GM18868 (cell line): Measurements from ENCODE around the gene BTN1A1.
"Not testable (repeated sequence)": the region's sequence is repeated elsewhere in the genome, so short reads cannot be mapped to it uniquely, and the experiment has no call there.

Experiments
- ATAC-seq: cut with Tn5 transposase; IDR thresholded peaks from one replicate; pipeline ENCODE4 v1.9.1; 2021; ENCODE audit warnings: mild to moderate bottlenecking, moderate library complexity; ENCODE audit not compliant: unreplicated experiment

The BTN1A1 gene

DNA sequence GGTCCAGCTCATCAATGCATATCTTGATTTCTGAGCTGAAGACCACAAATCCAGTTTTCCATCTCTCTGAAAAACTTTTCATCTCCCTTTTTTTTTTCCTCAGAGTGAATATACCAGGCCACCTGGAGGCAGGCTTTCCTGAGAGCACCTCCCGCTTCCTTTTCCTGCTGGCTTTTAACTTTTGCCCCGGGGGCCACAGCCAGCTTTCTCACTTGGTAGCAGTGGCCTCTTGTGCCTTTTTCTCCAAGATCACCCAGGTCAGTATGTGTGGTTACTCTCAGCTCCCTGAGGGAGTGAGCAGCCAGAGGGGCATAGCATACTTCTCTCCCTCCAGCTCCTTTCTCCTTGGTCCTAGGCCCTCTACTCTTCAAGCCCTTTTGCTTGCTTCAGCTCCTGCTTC, at the start of gene BTN1A1:
BTN1A1 (plus strand) TSS at position 202 of the 400 bp plus-strand sequence. CDS start 984 bp downstream, outside the sequence.
- ATAC-seq = no peak

- ATAC-seq = no peak
Observed at GRCh38 chr6:26452631-26453235, 47.4 kb upstream of the BTN1A1 start.

GRCh38 chr6:26454631-26455030, 45.5 kb upstream of the BTN1A1 start:
- ATAC-seq = no peak

DNA sequence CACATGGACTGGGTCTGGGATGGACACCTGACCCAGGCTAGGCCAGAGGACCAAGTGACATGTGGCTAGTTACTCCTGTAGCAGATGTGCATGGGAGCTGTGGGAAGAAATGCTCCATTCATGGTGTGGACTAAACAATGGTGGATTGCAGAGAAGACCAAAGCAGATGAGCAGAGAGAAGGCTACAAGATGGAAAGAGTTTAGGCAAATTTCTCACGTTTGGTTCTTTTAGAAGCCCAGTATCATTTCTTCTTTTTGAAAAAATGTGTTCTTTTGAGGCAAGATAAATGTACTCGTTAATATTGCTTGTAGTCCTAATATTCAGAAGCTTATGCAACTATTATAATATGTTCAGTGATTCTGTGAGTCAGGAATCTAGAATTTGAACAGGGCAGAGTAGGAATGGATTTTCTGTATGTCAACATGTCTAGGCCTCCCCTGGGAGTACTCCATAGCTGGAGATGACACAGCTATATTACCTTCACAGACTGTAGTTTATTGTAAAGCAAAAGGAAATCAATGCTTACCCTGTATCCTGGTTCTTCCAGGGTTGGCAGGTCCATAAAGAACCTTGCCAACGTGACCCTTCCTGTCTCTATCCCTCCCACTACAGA, 44.6 kb upstream of the BTN1A1 start:
- ATAC-seq = no peak

DNA sequence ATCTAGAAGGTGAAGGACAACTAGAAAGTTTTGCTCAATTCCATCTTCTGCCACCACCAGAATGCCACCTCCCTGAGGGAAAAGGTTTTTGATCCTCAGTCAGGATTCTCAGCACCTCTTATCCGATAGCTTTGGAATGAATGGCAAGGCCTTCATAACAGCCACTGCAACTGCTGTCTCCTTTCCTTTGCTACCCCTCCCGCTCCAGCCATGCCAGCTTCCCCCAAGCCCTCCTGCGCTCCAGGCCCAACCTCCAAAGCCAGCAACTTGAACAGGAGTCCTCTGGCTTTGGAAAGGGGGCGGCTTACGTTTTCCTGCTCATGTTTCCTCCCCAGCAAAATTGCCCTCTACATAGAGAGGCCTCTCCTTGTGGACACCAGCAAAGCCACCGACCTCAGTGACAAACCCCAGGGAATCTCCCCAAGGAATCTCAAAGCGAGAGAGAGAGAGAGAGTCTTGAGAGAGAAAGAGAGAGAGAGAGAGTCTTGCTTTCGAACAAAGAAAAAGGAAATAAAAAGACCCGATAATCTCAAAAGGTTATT, 42.8 kb upstream of the BTN1A1 start:
- peak; percentile 19 for ATAC-seq

- ATAC-seq = peak; percentile 98
Observed at GRCh38 chr6:26457806-26458688, 42.1 kb upstream of the BTN1A1 start, which contains the start of gene BTN2A1. TSS of gene BTN2A1 (plus strand) at chr6:26457955. CDS start at chr6:26458637, 682 bp downstream.

DNA sequence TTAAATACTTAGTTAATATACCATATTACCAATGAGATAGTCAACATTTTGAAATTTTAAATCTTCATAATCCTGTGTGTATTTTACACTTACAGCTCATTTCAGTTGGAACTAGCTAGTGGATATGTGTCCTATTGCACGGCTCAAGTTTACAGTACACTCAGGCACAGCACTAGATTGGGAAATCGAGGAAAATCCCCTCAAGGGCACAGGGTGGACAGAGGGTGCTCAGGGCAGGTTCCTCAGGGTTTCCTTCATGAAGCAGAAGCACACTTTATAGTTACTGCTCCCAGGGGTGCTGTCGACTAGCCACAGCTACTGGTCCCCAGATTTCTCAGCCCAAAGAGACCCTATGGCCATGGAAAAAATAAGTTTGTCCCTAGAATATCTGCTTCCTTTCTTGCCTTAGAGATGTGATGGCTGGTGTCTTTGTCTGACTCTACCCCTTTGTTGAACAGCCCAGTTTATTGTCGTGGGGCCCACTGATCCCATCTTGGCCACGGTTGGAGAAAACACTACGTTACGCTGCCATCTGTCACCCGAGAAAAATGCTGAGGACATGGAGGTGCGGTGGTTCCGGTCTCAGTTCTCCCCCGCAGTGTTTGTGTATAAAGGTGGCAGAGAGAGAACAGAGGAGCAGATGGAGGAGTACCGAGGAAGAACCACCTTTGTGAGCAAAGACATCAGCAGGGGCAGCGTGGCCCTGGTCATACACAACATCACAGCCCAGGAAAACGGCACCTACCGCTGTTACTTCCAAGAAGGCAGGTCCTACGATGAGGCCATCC, 40.9 kb upstream of the BTN1A1 start:
- ATAC-seq = no peak

DNA sequence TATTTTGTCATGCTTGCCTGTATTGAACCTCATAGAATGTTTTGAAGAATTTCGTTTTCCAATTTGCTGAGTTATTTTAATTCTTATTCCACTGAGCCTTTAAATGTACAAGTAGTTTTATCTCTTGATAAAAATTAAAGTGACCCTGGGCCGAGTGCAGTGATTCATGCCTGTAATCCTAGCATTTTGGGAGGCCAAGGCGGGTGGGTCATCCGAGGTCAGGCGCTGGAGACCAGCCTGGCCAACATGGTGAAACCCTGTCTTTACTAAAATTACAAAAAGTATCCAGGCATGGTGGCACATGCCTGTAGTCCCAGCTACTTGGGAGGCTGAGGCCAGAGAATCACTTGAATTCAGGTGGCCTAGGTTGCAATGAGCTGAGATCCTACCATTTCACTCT, 38.8 kb upstream of the BTN1A1 start:
- not testable (repeated sequence) for ATAC-seq

- ATAC-seq = no peak
Observed at GRCh38 chr6:26464014-26464413, 36.1 kb upstream of the BTN1A1 start.

DNA sequence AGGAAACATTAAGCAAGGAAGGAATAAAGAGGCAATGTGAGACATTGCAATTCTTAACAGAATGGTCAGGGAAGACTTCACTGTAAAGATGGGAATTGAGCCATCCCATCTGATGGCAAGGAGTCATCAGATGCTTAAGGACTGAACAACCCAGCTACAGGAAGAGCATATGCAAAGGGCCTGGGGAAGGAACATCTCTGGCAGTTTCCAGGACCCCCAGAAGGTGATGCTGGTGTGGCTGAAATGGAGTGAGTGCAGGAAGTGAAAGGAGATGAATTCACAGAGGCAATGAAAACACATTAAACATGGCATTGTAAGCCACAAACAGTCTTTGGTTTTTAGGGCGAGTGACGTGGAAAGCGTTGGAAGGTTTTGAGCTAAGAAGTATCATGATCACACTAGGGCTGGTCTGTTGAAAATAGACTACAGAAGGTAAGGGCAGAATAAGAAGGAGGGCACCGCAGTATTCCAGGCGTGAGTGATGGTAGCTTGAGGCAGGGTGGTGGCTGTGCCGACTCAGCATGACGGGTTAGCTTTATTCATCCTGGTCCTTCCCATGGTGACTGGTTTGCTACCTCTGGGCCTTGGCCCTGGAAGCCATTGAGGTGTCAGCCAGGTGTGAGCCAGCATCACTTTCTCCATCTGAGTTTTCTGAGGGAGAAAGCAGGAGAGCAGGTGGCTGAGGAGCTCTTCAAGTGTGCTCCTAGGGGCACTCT, 35.5 kb upstream of the BTN1A1 start:
- no peak for ATAC-seq

DNA sequence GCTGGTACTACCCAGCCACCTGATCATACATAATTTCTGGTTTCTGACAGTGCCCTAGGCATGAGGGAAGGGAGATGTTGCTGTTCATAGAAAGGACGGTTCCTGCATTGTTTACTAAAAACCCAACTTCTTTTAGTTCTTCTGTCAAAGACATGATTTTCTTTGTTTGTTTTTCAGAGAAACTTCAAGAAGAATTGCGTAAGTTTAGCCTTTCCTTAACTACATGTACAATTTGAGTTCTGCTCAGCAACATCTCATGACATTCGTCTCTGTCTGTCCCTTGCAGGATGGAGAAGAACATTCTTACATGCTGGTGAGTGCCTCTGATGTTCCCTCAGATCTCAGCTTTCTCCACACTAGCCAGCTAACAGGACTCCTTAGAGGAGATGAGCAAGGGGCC, 34.3 kb upstream of the BTN1A1 start:
- no peak for ATAC-seq

DNA sequence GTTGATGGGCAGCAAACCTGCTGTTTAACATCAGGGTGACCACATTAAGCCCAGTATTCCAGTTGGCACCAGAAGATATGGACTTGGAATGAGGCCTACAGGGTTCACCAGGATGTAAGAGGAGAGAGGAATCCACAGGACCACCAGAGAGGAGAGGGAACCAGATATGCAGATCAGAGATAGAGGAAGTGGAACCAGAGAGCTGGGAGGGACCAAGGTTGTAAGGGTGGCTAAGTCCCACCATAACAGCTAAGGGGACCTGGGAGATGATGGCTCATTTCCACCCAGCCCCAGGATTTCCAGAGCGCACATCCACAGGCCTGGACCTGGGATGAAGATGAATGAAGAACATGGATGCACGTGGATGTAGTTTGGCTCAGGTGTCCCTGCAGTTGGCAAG, 31.3 kb upstream of the BTN1A1 start:
- ATAC-seq = no peak

- no peak for ATAC-seq
Observed at GRCh38 chr6:26470643-26471042, 29.5 kb upstream of the BTN1A1 start.

DNA sequence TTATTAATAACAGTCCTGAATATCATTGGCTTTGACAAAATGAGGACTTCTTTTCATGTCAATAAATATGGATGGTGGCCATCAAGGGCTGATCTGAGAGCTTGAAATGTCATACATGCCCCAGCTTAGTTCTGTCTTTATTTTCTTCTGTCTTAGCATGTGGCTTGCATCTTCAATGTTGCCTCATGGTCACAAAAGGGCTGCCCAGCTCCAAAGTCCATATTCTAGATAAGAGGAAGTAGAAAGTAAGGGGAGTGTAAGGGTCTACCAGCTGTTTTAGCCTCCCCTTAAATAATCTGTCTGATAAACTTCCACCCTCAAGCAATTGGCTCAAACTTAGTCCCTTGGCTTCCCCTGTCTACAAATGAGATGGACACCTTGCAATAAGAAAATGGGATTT, 28.1 kb upstream of the BTN1A1 start:
- ATAC-seq = no peak

DNA sequence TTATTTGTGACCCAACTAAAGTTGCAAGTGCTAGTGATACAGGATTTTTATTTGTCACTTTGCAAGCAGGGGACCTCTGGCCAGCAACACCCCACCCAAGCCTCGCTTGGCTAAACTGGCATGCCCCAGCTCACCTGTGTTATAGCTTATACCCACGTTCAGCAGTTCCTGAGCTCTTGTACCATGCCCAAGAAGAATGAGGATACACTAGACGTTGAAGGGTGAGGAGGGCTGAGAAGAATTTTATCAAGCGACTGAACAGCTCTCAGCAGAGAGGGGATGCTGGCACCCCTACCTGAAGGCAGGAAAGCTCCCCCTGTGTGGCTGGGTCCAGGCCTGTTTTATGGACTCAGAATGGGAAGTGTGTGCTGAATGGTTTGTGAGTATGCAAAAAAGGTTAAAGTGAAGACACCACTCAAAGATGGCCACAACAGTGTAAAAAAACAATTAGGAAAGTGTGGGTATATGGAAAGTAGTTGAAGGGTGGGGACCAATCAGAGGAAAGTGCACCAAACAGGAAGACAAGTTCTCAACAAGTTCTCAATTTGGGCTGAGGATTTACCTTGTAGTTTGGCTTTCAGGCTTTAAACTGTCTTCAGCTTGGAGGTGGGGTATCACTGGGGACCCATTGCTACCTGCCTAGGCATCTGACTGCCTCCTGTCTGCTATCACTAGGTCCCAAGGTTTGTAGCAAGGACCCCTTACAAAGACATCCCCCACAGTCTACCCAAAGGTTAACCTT, 27.4 kb upstream of the BTN1A1 start:
- no peak for ATAC-seq

GRCh38 chr6:26473429-26473757, 26.7 kb upstream of the BTN1A1 start:
- no peak for ATAC-seq

- peak; percentile 94 for ATAC-seq
Observed at GRCh38 chr6:26473758-26474438, 26.2 kb upstream of the BTN1A1 start.

DNA sequence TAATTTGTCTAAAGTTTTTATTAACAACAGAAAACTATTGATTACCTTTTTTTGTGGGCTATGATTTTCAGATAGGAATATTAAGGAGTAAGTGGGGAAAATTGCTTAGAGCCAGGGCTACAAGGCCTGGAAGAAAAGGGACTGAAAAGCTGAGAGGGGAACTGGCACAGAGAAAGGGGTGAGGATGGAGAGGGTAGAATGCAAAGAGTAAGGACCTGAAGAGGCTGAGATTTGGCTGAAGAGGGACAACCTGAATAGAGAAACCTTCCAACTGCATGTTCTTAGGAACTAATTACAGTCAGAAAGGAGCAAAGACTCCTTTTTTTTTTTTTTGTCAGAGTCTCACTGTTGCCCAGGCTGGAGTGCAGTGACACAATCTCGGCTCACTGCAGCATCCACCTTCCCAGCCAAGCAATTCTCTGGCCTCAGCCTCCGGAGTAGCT, 25.6 kb upstream of the BTN1A1 start:
- no peak for ATAC-seq
